ENCODE measurements around the gene RALGPS2.

RALGPS2 gene

GRCh38 chr1:178934546-178934945 lies 209.5 kb downstream of the RALGPS2 start:
- no peaks in the 10 kb centered on the region for H3K79me2 ChIP-seq (ENCODE audit: insufficient read depth, low read depth)
- H3K4me3 ChIP-seq (IDR thresholded peaks at IDR 0.05; ENCODE audit: insufficient read depth, low read depth, low read length), result no peak overlapping the region
- H3K27me3 ChIP-seq (ENCODE audit: insufficient read depth, low read depth), result no peaks in the 10 kb centered on the region
- H3K4me1 ChIP-seq (ENCODE audit: low read depth, poor library complexity, severe bottlenecking), result peaks cover 37% of the 10 kb centered on the region
- no peaks in the 10 kb centered on the region for H3K36me3 ChIP-seq (ENCODE audit: insufficient read depth)
- no peak overlapping the region for H3K27ac ChIP-seq
- no peak overlapping the region for H3K4me2 ChIP-seq
- H4K20me1 ChIP-seq (ENCODE audit: insufficient read depth), result no peaks in the 10 kb centered on the region
- no peak for TF ChIP-seq CTCF (conservative IDR thresholded peaks at IDR 0.05; ENCODE audit: low read depth, low read length)
- no peak overlapping the region for H3K9ac ChIP-seq
- no peak overlapping the region for H2AFZ ChIP-seq (ENCODE audit: low read depth)

GRCh38 chr1:178935610-178936009 lies 210.6 kb downstream of the RALGPS2 start:
- Histone ChIP-seq H2AFZ (ENCODE audit: low read depth) (no peak overlapping the region), H3K27ac (no peak overlapping the region), H3K27me3 (ENCODE audit: insufficient read depth, low read depth) (no peaks in the 10 kb centered on the region), H4K20me1 (ENCODE audit: insufficient read depth) (no peaks in the 10 kb centered on the region), H3K79me2 (ENCODE audit: insufficient read depth, low read depth) (no peaks in the 10 kb centered on the region), H3K4me3 (IDR thresholded peaks at IDR 0.05; ENCODE audit: insufficient read depth, low read depth, low read length) (no peak overlapping the region), H3K4me2 (no peak overlapping the region), H3K36me3 (ENCODE audit: insufficient read depth) (no peaks in the 10 kb centered on the region), H3K4me1 (ENCODE audit: low read depth, poor library complexity, severe bottlenecking) (peaks cover 26% of the 10 kb centered on the region), H3K9ac (no peak overlapping the region)
- TF ChIP-seq CTCF (conservative IDR thresholded peaks at IDR 0.05; ENCODE audit: low read depth, low read length), result no peak

GRCh38 chr1:178937695-178938094 lies 212.7 kb downstream of the RALGPS2 start:
- no peak overlapping the region for H3K9ac ChIP-seq
- H2AFZ ChIP-seq (ENCODE audit: low read depth), result no peak overlapping the region
- H4K20me1 ChIP-seq (ENCODE audit: insufficient read depth), result no peaks in the 10 kb centered on the region
- no peak for TF ChIP-seq CTCF (conservative IDR thresholded peaks at IDR 0.05; ENCODE audit: low read depth, low read length)
- H3K4me3 ChIP-seq (IDR thresholded peaks at IDR 0.05; ENCODE audit: insufficient read depth, low read depth, low read length), result no peak overlapping the region
- H3K27ac ChIP-seq, result no peak overlapping the region
- no peaks in the 10 kb centered on the region for H3K79me2 ChIP-seq (ENCODE audit: insufficient read depth, low read depth)
- H3K4me2 ChIP-seq, result no peak overlapping the region
- H3K36me3 ChIP-seq (ENCODE audit: insufficient read depth), result no peaks in the 10 kb centered on the region
- no peaks in the 10 kb centered on the region for H3K27me3 ChIP-seq (ENCODE audit: insufficient read depth, low read depth)
- peaks cover 6% of the 10 kb centered on the region for H3K4me1 ChIP-seq (ENCODE audit: low read depth, poor library complexity, severe bottlenecking)

- Histone ChIP-seq H3K36me3 (ENCODE audit: insufficient read depth) (no peaks in the 10 kb centered on the region), H3K4me1 (ENCODE audit: low read depth, poor library complexity, severe bottlenecking) (peaks cover 4% of the 10 kb centered on the region), H2AFZ (ENCODE audit: low read depth) (no peak overlapping the region), H4K20me1 (ENCODE audit: insufficient read depth) (no peaks in the 10 kb centered on the region), H3K79me2 (ENCODE audit: insufficient read depth, low read depth) (no peaks in the 10 kb centered on the region), H3K27ac (no peak overlapping the region), H3K4me3 (IDR thresholded peaks at IDR 0.05; ENCODE audit: insufficient read depth, low read depth, low read length) (no peak overlapping the region), H3K9ac (no peak overlapping the region), H3K4me2 (no peak overlapping the region), H3K27me3 (ENCODE audit: insufficient read depth, low read depth) (no peaks in the 10 kb centered on the region)
- no peak for TF ChIP-seq CTCF (conservative IDR thresholded peaks at IDR 0.05; ENCODE audit: low read depth, low read length)
Observed at GRCh38 chr1:178938101-178938958, 213.3 kb downstream of the RALGPS2 start.

Measured in KMS-11 (cell line).